Medulla oblongata (tissue), 1 donor: ENCODE data around the gene PDE1A.
A peak's percentile ranks its signal among the peaks of the same experiment; 100 is the strongest.

Experiments used
- DNase-seq: peaks from one replicate; pipeline ENCODE4 v3.0.0-alpha.2; 2015; ENCODE audit errors: extremely low spot score

The PDE1A gene

GRCh38 chr2:182267971-182268370 is 158.9 kb downstream of the PDE1A start:
- no peak for DNase-seq

- DNase-seq, result no peak
Measured at GRCh38 chr2:182266909-182267308, 159.9 kb downstream of the PDE1A start.

- no peak for DNase-seq
Measured at GRCh38 chr2:182265718-182266117, 161.1 kb downstream of the PDE1A start.

- no peak for DNase-seq
Measured at GRCh38 chr2:182261860-182262387, 164.9 kb downstream of the PDE1A start.

GRCh38 chr2:182259629-182260150 is 167.1 kb downstream of the PDE1A start:
- no peak for DNase-seq

- DNase-seq, result no peak
Measured at GRCh38 chr2:182252534-182252933, 174.3 kb downstream of the PDE1A start.

- no peak for DNase-seq
Measured at GRCh38 chr2:182248898-182249297, 177.9 kb downstream of the PDE1A start.

GRCh38 chr2:182248362-182248761 is 178.5 kb downstream of the PDE1A start:
- no peak for DNase-seq

GRCh38 chr2:182247831-182248230 is 179.0 kb downstream of the PDE1A start:
- no peak for DNase-seq

GRCh38 chr2:182245963-182246362 is 180.9 kb downstream of the PDE1A start:
- no peak for DNase-seq

- DNase-seq, result no peak
Measured at GRCh38 chr2:182242609-182243008, 184.2 kb downstream of the PDE1A start.

GRCh38 chr2:182241936-182242335 is 184.9 kb downstream of the PDE1A start:
- no peak for DNase-seq

- DNase-seq, result peak; percentile 38
Measured at GRCh38 chr2:182240862-182241371, 185.9 kb downstream of the PDE1A start.

- no peak for DNase-seq
Measured at GRCh38 chr2:182230561-182230960, 196.3 kb downstream of the PDE1A start.

- no peak for DNase-seq
Measured at GRCh38 chr2:182229297-182229696, 197.5 kb downstream of the PDE1A start.

GRCh38 chr2:182228741-182229140 is 198.1 kb downstream of the PDE1A start:
- no peak for DNase-seq

- no peak for DNase-seq
Measured at GRCh38 chr2:182228073-182228473, 198.8 kb downstream of the PDE1A start.

- no peak for DNase-seq
Measured at GRCh38 chr2:182226807-182227206, 200.0 kb downstream of the PDE1A start.

- no peak for DNase-seq
Measured at GRCh38 chr2:182224669-182225068, 202.2 kb downstream of the PDE1A start.

GRCh38 chr2:182220998-182221397 is 205.8 kb downstream of the PDE1A start:
- no peak for DNase-seq

GRCh38 chr2:182220335-182220734 is 206.5 kb downstream of the PDE1A start:
- DNase-seq, result no peak

GRCh38 chr2:182210669-182211068 is 216.2 kb downstream of the PDE1A start:
- no peak for DNase-seq

GRCh38 chr2:182208421-182208820 is 218.4 kb downstream of the PDE1A start:
- no peak for DNase-seq
